K562 (cell line): Measurements from ENCODE around the gene TYROBP. TPM values are rescaled to one million over a fixed set of nuclear protein-coding genes. Genes with fewer than 3 reads are reported as not detected.

Experiments
- ATF7 ChIP-seq: fragments of 450-650 bp; IDR thresholded peaks from 2 replicates; pipeline ENCODE4 v1.7.1; 2014; ENCODE audit warnings: mild to moderate bottlenecking, moderate library complexity
- BHLHE40 ChIP-seq: IDR thresholded peaks from 2 replicates; pipeline ENCODE4 v1.6.1; 2011; ENCODE audit warnings: low read length, improper control_type of control experiment
- CHD4 ChIP-seq: fragments of 200-600 bp; sonication (generic); IDR thresholded peaks from 3 replicates; pipeline ENCODE4 v1.6.1; 2012; ENCODE audit warnings: low read depth, mild to moderate bottlenecking, mixed read lengths, low read length, inconsistent platforms; ENCODE audit not compliant: insufficient read depth, insufficient replicate concordance, poor library complexity, severe bottlenecking
- E2F1 ChIP-seq: sonication (generic); formaldehyde crosslinking; IDR thresholded peaks from 2 replicates; pipeline ENCODE4 v1.8.1; 2023; ENCODE audit warnings: mild to moderate bottlenecking, missing genetic modification reagents, moderate library complexity
- E2F4 ChIP-seq: sonication (generic); formaldehyde crosslinking; IDR thresholded peaks from 2 replicates; pipeline ENCODE4 v1.8.0; 2022; ENCODE audit warnings: mild to moderate bottlenecking, low read depth, missing genetic modification reagents
- E2F6 ChIP-seq, 2 experiments: IDR thresholded peaks; 2 replicates each; pipeline ENCODE4 v1.6.1; 2011; ENCODE audit warnings: borderline replicate concordance in 1 of 2, control low read depth in 1 of 2, low read depth in 1 of 2, low read length in 1 of 2, mild to moderate bottlenecking in 1 of 2, mixed read lengths in 1 of 2, moderate library complexity in 1 of 2; ENCODE audit not compliant: insufficient read depth in 1 of 2, insufficient read length in 1 of 2, poor library complexity in 1 of 2, severe bottlenecking in 1 of 2; ENCODE audit errors: extremely low read depth in 1 of 2
- HCFC1 ChIP-seq: IDR thresholded peaks from 2 replicates; pipeline ENCODE4 v1.6.1; 2012; ENCODE audit warnings: low read depth, low read length, improper control_type of control experiment
- JUND ChIP-seq, 2 experiments: IDR thresholded peaks; 2 replicates in 1 of 2; 3 replicates in 1 of 2; pipeline ENCODE4 v1.6.1; 2011; ENCODE audit warnings: borderline replicate concordance in 2 of 2, low read depth in 2 of 2, low read length in 2 of 2, improper control_type of control experiment in 1 of 2, missing biosample characterization in 1 of 2, missing genetic modification characterization in 1 of 2, missing genetic modification reagents in 1 of 2
- KLF16 ChIP-seq: IDR thresholded peaks from 2 replicates; pipeline ENCODE4 v1.6.1; 2016; ENCODE audit warnings: antibody characterized with exemption
- RCOR1 ChIP-seq, 2 experiments: IDR thresholded peaks; 2 replicates each; pipeline ENCODE4 v1.6.1; 2012; ENCODE audit warnings: low read depth in 2 of 2, low read length in 2 of 2, borderline replicate concordance in 1 of 2, improper control_type of control experiment in 1 of 2
- SP1 ChIP-seq: sonication (generic); formaldehyde crosslinking; IDR thresholded peaks from 2 replicates; pipeline ENCODE4 v1.8.1; 2022; ENCODE audit warnings: mild to moderate bottlenecking, missing genetic modification reagents
- SRSF7 ChIP-seq: fragments of 200-400 bp; formaldehyde crosslinking; optimal IDR thresholded peaks from 2 replicates; pipeline ENCODE3; 2017; ENCODE audit warnings: mild to moderate bottlenecking, low read depth, low read length
- XRCC4 ChIP-seq: IDR thresholded peaks from one replicate; pipeline ENCODE4 v1.6.1; 2011; ENCODE audit not compliant: insufficient read depth, insufficient read length; ENCODE audit errors: extremely low read depth
- ZBTB2 ChIP-seq: fragments of 450-650 bp; IDR thresholded peaks from 2 replicates; pipeline ENCODE4 v1.6.1; 2016; ENCODE audit warnings: antibody characterized with exemption
- ZNF239 ChIP-seq: fragments of 250-450 bp; sonication (Bioruptor Pico); IDR thresholded peaks from 2 replicates; pipeline ENCODE4 v1.4.0; 2020; ENCODE audit warnings: mild to moderate bottlenecking
- ZNF311 ChIP-seq: fragments of 250-450 bp; sonication (Bioruptor Pico); IDR thresholded peaks from 2 replicates; pipeline ENCODE4 v1.4.0; 2020; ENCODE audit warnings: mild to moderate bottlenecking, moderate library complexity
- ZNF316 ChIP-seq: fragments of 450-650 bp; IDR thresholded peaks from 2 replicates; pipeline ENCODE4 v1.6.1; 2016
- ZNF384 ChIP-seq: IDR thresholded peaks from 2 replicates; pipeline ENCODE4 v1.6.1; 2012; ENCODE audit warnings: low read depth, low read length, improper control_type of control experiment
- ZNF518B ChIP-seq: fragments of 250-450 bp; sonication (Bioruptor Pico); IDR thresholded peaks from 2 replicates; pipeline ENCODE4 v1.5.0; 2021; ENCODE audit warnings: mild to moderate bottlenecking, moderate library complexity
- polyA plus RNA-seq, 8 experiments: library from polyadenylated mRNA; depleted of rRNA in 4 of 8; stranded (reverse) in 5 of 8; unstranded in 3 of 8; fragments of >200 nt; fragmentation: Nextera tagmentation in 2 of 8; fragmentation: Illumina TruSeq in 1 of 8; extraction: Ambion mirVana in 2 of 8; extraction: Trizol in 1 of 8; gene quantifications; 2 replicates each; pipeline versions ENCODE4 v1.2.1 to v1.2.3, GENCODE V29; 2011 to 2014; ENCODE audit warnings: inconsistent platforms in 1 of 8, missing spikeins in 1 of 8
- total RNA-seq, 7 experiments: library from RNA; depleted of rRNA in 6 of 7; stranded (reverse); fragments of >200 nt in 6 of 7; fragmentation: Illumina TruSeq in 2 of 7; extraction: Trizol in 2 of 7; gene quantifications; 2 replicates each; pipeline versions ENCODE4 v1.2.1 to v1.2.3, GENCODE V29; 2011 to 2021; ENCODE audit warnings: low replicate concordance in 1 of 7

The TYROBP gene
- total and polyA plus RNA-seq, 9 of the 15 experiments (the other 6 are each of a cell fraction or from before 2014, with no cell fraction given): 0.72 to 8.2 (median 2.4) TPM

- TF ChIP-seq E2F1 (CRISPR knock-in tag) (no peak), ZNF518B (CRISPR knock-in tag) (no peak), ZBTB2 (0 out of 2 replicates have a peak, but pooled peaks have one; percentile 54), E2F4 (no peak), BHLHE40 (no peak), ZNF239 (no peak), JUND (IDR thresholded peaks at IDR 0.05; ENCODE audit: borderline replicate concordance, low read depth, low read length) (peak; percentile 42; the same call in 1 of the 2 replicates), JUND (tag; IDR thresholded peaks at IDR 0.05; ENCODE audit: borderline replicate concordance, low read depth, low read length) (no peak), KLF16 (no peak), E2F6 (IDR thresholded peaks at IDR 0.05; ENCODE audit: borderline replicate concordance in 1 of 2, extremely low read depth in 1 of 2, insufficient read depth in 1 of 2, insufficient read length in 1 of 2, low read depth in 1 of 2, low read length in 1 of 2, poor library complexity in 1 of 2, severe bottlenecking in 1 of 2) (peak; percentile 75 to 95), SRSF7 (no peak), XRCC4 (no peak), ATF7 (peak; percentile 62; the same call in 1 of the 2 replicates), ZNF384 (no peak), RCOR1 (IDR thresholded peaks at IDR 0.05; ENCODE audit: borderline replicate concordance in 1 of 2, low read depth in 2 of 2, low read length in 2 of 2) (peak in 1 of 2 experiments; percentile 73; a peak in 2 of 4 replicates), HCFC1 (peak; percentile 39), SP1 (peak; percentile 71), ZNF316 (no peak), CHD4 (no peak), ZNF311 (CRISPR knock-in tag) (no peak)
Observed at GRCh38 chr19:35903550-35904179, 4.4 kb downstream of the TYROBP start (continued).
